H7 (cell line): ENCODE measurements around the gene LDHD. TPM values are rescaled to one million over a fixed set of nuclear protein-coding genes. Genes with fewer than 3 reads are reported as not detected.
"Not testable (repeated sequence)": the region's sequence is repeated elsewhere in the genome, so short reads cannot be mapped to it uniquely, and the experiment has no call there.

Source experiments
- DNase-seq: peaks from one replicate; pipeline ENCODE4 v3.0.0; 2012
- H3K27me3 ChIP-seq: 2 replicates; pipeline ENCODE4 v1.6.0; 2011; ENCODE audit warnings: mild to moderate bottlenecking, low read length; ENCODE audit not compliant: control insufficient read depth, insufficient read depth
- H3K36me3 ChIP-seq: replicated peaks from 2 replicates; pipeline ENCODE4 v1.5.1; 2011; ENCODE audit warnings: low read length; ENCODE audit not compliant: control insufficient read depth, insufficient read depth
- H3K4me3 ChIP-seq: 2 replicates; pipeline ENCODE4 v1.5.1; 2011; ENCODE audit warnings: low read depth, mild to moderate bottlenecking, control low read depth, low read length, moderate library complexity; ENCODE audit not compliant: insufficient read depth
- total RNA-seq: library from RNA; depleted of rRNA; stranded (reverse); fragments of >200 nt; shearing (Covaris generic); gene quantifications from 2 replicates; pipeline ENCODE4 v1.2.3, GENCODE V29; 2014

Gene LDHD
- total RNA-seq, 1 experiment from 2014 or later = 10.4 TPM

GRCh38 chr16:75099075-75099667 lies 17.4 kb downstream of the LDHD start:
- H3K27me3 ChIP-seq = no peaks in the 10 kb centered on the region
- H3K4me3 ChIP-seq = no peak overlapping the region
- peaks cover 2% of the 10 kb centered on the region; the same call in 1 of the 2 replicates for H3K36me3 ChIP-seq
- no peak for DNase-seq

DNA sequence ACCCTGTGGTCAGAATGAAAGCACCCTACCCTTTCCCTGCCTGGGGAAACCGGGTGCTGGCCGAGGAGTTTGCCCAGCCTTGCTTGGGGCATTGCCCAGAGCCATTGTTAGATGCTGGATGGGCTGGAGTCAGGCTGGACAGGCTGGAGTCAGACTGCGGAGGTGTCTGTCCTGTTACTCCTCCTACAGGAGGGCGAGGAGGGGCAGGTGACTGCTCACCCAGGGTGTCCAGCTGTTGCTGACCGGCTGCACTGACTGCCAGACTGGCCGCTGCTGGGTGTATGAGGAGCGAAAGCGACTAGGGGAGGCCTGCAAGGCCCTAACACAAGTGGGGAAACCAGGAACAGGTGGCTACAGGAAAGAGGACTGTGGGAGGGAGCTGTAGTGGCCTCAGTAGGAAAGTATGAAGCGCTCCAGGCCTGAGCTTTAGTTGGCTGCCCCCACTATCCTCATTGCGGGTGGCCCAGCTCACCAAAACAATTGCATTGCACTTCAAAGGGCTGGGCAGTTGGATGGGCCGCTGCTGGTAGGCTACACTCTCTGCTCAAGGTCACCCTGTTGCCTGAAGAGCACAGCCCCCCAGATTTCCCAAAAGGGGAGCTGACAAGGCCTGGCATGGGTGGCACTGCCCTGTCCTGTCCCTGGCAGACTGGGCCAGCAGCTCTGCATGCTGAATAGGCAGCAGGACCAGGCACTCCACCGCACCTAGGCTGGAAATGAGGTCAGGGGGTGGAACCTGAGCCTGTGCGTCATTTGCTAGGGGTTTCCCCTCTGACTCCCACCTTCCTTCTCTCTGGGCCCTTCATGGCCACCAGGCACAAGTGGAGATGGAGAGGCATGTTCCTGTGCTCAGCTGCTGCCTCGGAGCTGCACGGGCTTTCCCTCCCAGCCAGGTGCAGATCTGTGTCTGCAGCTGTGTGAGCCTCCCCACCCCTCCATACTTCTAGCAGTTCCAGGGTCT lies 18.4 kb downstream of the LDHD start:
- Histone ChIP-seq H3K36me3 (peaks cover 2% of the 10 kb centered on the region; the same call in 1 of the 2 replicates), H3K27me3 (no peaks in the 10 kb centered on the region), H3K4me3 (no peak overlapping the region)
- DNase-seq = peak; percentile 62

- no peak for DNase-seq
- Histone ChIP-seq H3K27me3 (no peaks in the 10 kb centered on the region), H3K4me3 (no peak overlapping the region), H3K36me3 (peaks cover 2% of the 10 kb centered on the region; the same call in 1 of the 2 replicates)
These were observed 19.3 kb downstream of the LDHD start for GRCh38 chr16:75097191-75097761.

- peak; percentile 93 for DNase-seq
- Histone ChIP-seq H3K36me3 (peaks cover 2% of the 10 kb centered on the region; the same call in 1 of the 2 replicates), H3K27me3 (no peaks in the 10 kb centered on the region), H3K4me3 (no peak overlapping the region)
These were observed 19.9 kb downstream of the LDHD start for GRCh38 chr16:75096656-75097055.

DNA sequence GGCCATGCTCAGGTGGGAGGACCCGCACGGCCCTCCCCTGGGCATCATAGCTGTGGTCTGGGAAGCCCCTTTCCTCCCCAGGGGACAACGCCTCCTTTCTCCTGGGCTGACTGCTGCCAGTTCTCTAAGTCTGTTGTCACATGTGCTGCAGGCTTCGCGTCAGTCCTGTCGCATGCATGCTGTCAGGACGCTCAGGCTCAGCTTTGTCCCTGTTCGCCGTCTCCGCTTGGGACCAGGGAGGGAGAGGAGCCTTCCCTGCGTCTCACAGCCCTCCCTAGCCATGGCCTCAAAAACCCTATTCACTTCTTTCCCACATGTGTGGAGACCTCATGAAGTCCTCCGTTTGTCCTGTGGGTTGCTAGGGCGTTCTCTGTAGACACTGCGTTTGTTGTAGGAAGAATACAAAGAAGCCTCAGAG lies 21.4 kb downstream of the LDHD start:
- no peak overlapping the region for H3K4me3 ChIP-seq
- no peaks in the 10 kb centered on the region for H3K27me3 ChIP-seq
- H3K36me3 ChIP-seq = peaks cover 2% of the 10 kb centered on the region; the same call in 1 of the 2 replicates
- peak; percentile 59 for DNase-seq

GRCh38 chr16:75093598-75094540 lies 22.7 kb downstream of the LDHD start:
- H3K4me3 ChIP-seq = no peak overlapping the region
- H3K36me3 ChIP-seq = peaks cover 2% of the 10 kb centered on the region; the same call in 1 of the 2 replicates
- H3K27me3 ChIP-seq = no peaks in the 10 kb centered on the region
- DNase-seq = no peak

DNA sequence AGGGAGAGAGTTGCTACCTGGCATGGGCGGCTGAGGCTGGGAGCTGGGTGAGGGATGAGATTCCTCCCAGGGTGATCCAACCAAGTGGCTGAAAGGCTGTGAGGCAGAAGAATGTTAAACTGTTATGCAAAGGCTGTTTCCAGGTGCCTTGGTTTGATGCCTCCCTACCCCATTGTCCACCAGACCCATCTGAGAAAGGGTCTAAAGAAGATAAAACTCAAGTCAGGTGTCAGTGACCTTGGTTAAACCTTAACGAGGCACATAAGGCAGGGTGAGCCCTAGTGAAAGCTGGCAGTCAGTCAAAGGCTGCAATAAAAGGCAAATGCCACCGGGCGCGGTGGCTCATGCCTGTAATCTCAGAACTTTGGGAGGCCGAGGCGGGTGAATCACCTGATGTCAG lies 23.8 kb downstream of the LDHD start:
- Histone ChIP-seq H3K36me3 (peaks cover 2% of the 10 kb centered on the region; the same call in 1 of the 2 replicates), H3K27me3 (no peaks in the 10 kb centered on the region), H3K4me3 (no peak overlapping the region)
- DNase-seq = peak; percentile 67

- not testable (repeated sequence) for H3K4me3 ChIP-seq, H3K36me3 ChIP-seq
These were observed 25.0 kb downstream of the LDHD start for GRCh38 chr16:75091619-75092018.

DNA sequence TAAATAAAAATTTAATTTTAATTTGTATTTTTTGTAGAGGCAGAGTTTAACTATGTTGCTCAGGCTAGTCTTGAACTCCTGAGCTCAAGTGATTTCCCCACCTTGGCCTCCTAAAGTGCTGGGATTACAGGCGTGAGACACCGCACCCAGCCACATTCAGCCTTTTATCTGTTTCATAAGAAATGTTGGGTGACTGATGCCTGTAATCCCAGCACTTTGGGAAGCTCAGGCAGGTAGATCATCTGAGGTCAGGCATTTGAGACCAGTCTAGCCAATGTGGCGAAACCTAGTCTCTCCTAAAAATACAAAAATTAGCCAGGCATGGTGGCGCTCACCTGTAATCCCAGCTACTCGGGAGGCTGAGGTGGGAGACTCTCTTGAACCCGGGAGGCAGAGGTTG lies 25.7 kb downstream of the LDHD start:
- H3K27me3 ChIP-seq, H3K36me3 ChIP-seq, DNase-seq, H3K4me3 ChIP-seq: not testable (repeated sequence)

More at GRCh38 chr16:75091619-75092018, 25.0 kb downstream of the LDHD start:
- not testable (repeated sequence) for DNase-seq, H3K27me3 ChIP-seq

GRCh38 chr16:75089486-75090202 lies 26.9 kb downstream of the LDHD start:
- no peak for DNase-seq
- Histone ChIP-seq H3K36me3 (peaks cover 2% of the 10 kb centered on the region; the same call in 1 of the 2 replicates), H3K4me3 (no peak overlapping the region), H3K27me3 (no peaks in the 10 kb centered on the region)

DNA sequence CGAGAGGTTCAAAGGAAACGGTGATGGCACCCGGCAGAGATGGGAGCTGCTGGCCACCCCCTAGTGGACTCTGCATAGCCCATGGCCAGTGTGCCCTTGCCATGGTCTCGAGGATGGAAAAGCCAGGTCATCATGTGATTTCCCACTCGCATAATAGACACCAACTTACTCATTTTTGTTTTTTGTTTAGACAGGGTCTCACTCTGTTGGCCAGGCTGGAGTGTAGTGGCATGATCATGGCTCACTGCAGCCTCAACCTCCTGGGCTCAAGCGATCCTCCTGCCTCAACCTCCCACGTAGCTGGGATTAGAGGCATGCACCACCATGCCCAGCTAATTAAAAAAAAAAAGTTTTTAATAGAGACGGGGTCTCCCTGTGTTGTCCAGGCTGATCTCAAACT lies 27.6 kb downstream of the LDHD start:
- no peak overlapping the region for H3K4me3 ChIP-seq
- H3K36me3 ChIP-seq = no peaks in the 10 kb centered on the region
- DNase-seq = no peak
- H3K27me3 ChIP-seq = no peaks in the 10 kb centered on the region

GRCh38 chr16:75088216-75088615 lies 28.4 kb downstream of the LDHD start:
- Histone ChIP-seq H3K4me3 (no peak overlapping the region), H3K36me3 (no peaks in the 10 kb centered on the region), H3K27me3 (no peaks in the 10 kb centered on the region)
- DNase-seq = no peak

- DNase-seq = no peak
- no peaks in the 10 kb centered on the region for H3K36me3 ChIP-seq
These were observed 29.1 kb downstream of the LDHD start for GRCh38 chr16:75087375-75087979.

More at GRCh38 chr16:75087375-75087979, 29.1 kb downstream of the LDHD start:
- Histone ChIP-seq H3K4me3 (no peak overlapping the region), H3K27me3 (no peaks in the 10 kb centered on the region)
